Mesothelial cell of epicardium (in vitro differentiated cells): ENCODE results near the gene ELF2. TPM values are rescaled to one million over a fixed set of nuclear protein-coding genes. Genes with fewer than 3 reads are reported as not detected.

Experiments used
- DNase-seq, 2 experiments: peaks; one replicate each; pipeline ENCODE4 v3.0.0; 2021; ENCODE audit warnings: low spot score in 2 of 2; ENCODE audit not compliant: unreplicated experiment in 2 of 2
- H3K27ac Mint-ChIP-seq: 2 replicates; pipeline ENCODE4 v1.8.0; 2021; ENCODE audit warnings: mixed read lengths
- H3K27me3 Mint-ChIP-seq: 2 replicates; pipeline ENCODE4 v1.8.0; 2021; ENCODE audit warnings: low read depth, mixed read lengths
- H3K36me3 Mint-ChIP-seq: 2 replicates; pipeline ENCODE4 v1.8.0; 2021; ENCODE audit warnings: mixed read lengths
- H3K4me1 Mint-ChIP-seq: 2 replicates; pipeline ENCODE4 v1.8.0; 2021; ENCODE audit warnings: mixed read lengths
- H3K4me3 Mint-ChIP-seq: 2 replicates; pipeline ENCODE4 v1.8.0; 2021; ENCODE audit warnings: mild to moderate bottlenecking, moderate library complexity, mixed read lengths
- H3K9me3 Mint-ChIP-seq: 2 replicates; pipeline ENCODE4 v1.8.0; 2021; ENCODE audit warnings: mixed read lengths
- total RNA-seq: library from RNA; stranded (reverse); gene quantifications from 3 replicates; pipeline ENCODE4 v1.2.1, GENCODE V29; 2021
- TF ChIP-seq, protein P1 (sequence below): fragments of 200-600 bp; sonication (generic); IDR thresholded peaks from one replicate; pipeline ENCODE4 v1.5.0; 2021; ENCODE audit warnings: antibody characterized with exemption; ENCODE audit not compliant: unreplicated experiment

ELF2 gene
- total RNA-seq, 1 donor from 2014 or later = 57.1 TPM

- H3K36me3 Mint-ChIP-seq = peaks cover 23% of the 10 kb centered on the region
- peaks cover 19% of the 10 kb centered on the region for H3K9me3 Mint-ChIP-seq
- H3K27ac Mint-ChIP-seq = no peak overlapping the region
- no peak overlapping the region for H3K4me3 Mint-ChIP-seq
- H3K27me3 Mint-ChIP-seq = no peaks in the 10 kb centered on the region
- peaks cover 15% of the 10 kb centered on the region for H3K4me1 Mint-ChIP-seq
- no peak for DNase-seq
- TF ChIP-seq, protein P1, sequence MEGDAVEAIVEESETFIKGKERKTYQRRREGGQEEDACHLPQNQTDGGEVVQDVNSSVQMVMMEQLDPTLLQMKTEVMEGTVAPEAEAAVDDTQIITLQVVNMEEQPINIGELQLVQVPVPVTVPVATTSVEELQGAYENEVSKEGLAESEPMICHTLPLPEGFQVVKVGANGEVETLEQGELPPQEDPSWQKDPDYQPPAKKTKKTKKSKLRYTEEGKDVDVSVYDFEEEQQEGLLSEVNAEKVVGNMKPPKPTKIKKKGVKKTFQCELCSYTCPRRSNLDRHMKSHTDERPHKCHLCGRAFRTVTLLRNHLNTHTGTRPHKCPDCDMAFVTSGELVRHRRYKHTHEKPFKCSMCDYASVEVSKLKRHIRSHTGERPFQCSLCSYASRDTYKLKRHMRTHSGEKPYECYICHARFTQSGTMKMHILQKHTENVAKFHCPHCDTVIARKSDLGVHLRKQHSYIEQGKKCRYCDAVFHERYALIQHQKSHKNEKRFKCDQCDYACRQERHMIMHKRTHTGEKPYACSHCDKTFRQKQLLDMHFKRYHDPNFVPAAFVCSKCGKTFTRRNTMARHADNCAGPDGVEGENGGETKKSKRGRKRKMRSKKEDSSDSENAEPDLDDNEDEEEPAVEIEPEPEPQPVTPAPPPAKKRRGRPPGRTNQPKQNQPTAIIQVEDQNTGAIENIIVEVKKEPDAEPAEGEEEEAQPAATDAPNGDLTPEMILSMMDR = no peak
Measured at GRCh38 chr4:139142087-139142486, 34.9 kb downstream of the ELF2 start.

- TF ChIP-seq, protein P1 = no peak
- Mint-ChIP-seq H3K27ac (no peak overlapping the region), H3K9me3 (no peaks in the 10 kb centered on the region), H3K27me3 (no peaks in the 10 kb centered on the region), H3K4me3 (no peak overlapping the region), H3K4me1 (no peaks in the 10 kb centered on the region), H3K36me3 (peaks cover 13% of the 10 kb centered on the region)
- DNase-seq = no peak
Measured at GRCh38 chr4:139137763-139138162, 39.3 kb downstream of the ELF2 start.

GRCh38 chr4:139134403-139134802 lies 42.6 kb downstream of the ELF2 start:
- Mint-ChIP-seq H3K36me3 (peaks cover 13% of the 10 kb centered on the region), H3K4me3 (no peak overlapping the region), H3K4me1 (peaks cover 6% of the 10 kb centered on the region), H3K27ac (no peak overlapping the region), H3K9me3 (no peaks in the 10 kb centered on the region), H3K27me3 (no peaks in the 10 kb centered on the region)
- TF ChIP-seq, protein P1 = no peak
- DNase-seq = no peak

GRCh38 chr4:139131209-139131870 lies 45.7 kb downstream of the ELF2 start:
- TF ChIP-seq, protein P1 = no peak
- Mint-ChIP-seq H3K4me3 (no peak overlapping the region), H3K36me3 (peaks cover 8% of the 10 kb centered on the region), H3K4me1 (peaks cover 6% of the 10 kb centered on the region), H3K27ac (peak overlapping the region; percentile 16), H3K27me3 (no peaks in the 10 kb centered on the region), H3K9me3 (peaks cover 3% of the 10 kb centered on the region)
- DNase-seq = no peak

GRCh38 chr4:139129206-139129605 lies 47.8 kb downstream of the ELF2 start:
- TF ChIP-seq, protein P1 = no peak
- H3K27ac Mint-ChIP-seq = no peak overlapping the region

GRCh38 chr4:139126898-139127297 lies 50.1 kb downstream of the ELF2 start:
- TF ChIP-seq, protein P1 = no peak
- H3K4me3 Mint-ChIP-seq = no peak overlapping the region
- peaks cover 9% of the 10 kb centered on the region for H3K36me3 Mint-ChIP-seq
- H3K9me3 Mint-ChIP-seq = peaks cover 3% of the 10 kb centered on the region
- no peak overlapping the region for H3K27ac Mint-ChIP-seq
- DNase-seq = no peak
- no peaks in the 10 kb centered on the region for H3K27me3 Mint-ChIP-seq
- H3K4me1 Mint-ChIP-seq = peaks cover 6% of the 10 kb centered on the region

More at GRCh38 chr4:139129206-139129605, 47.8 kb downstream of the ELF2 start:
- Mint-ChIP-seq H3K27me3 (no peaks in the 10 kb centered on the region), H3K4me3 (no peak overlapping the region), H3K9me3 (peaks cover 3% of the 10 kb centered on the region), H3K36me3 (peaks cover 5% of the 10 kb centered on the region), H3K4me1 (peaks cover 6% of the 10 kb centered on the region)
- no peak for DNase-seq
